Endodermal cell (in vitro differentiated cells): ENCODE measurements around the gene CLSTN2. TPM values are rescaled to one million over a fixed set of nuclear protein-coding genes. Genes with fewer than 3 reads are reported as not detected.

Experiments used
- DNase-seq: peaks from one replicate; pipeline ENCODE4 v3.0.0-alpha.2; 2017
- H3K27ac ChIP-seq: 2 replicates; pipeline ENCODE4 v1.5.1; 2013; ENCODE audit warnings: mild to moderate bottlenecking, low read depth, low read length, moderate library complexity
- H3K27me3 ChIP-seq: 2 replicates; pipeline ENCODE4 v1.6.1; 2013; ENCODE audit warnings: mild to moderate bottlenecking, low read length, moderate library complexity; ENCODE audit not compliant: insufficient read depth, control insufficient read depth, poor library complexity, severe bottlenecking
- H3K36me3 ChIP-seq: 2 replicates; pipeline ENCODE4 v1.7.0; 2013; ENCODE audit warnings: mild to moderate bottlenecking, low read length, moderate library complexity; ENCODE audit not compliant: control insufficient read depth, insufficient read depth
- H3K4me1 ChIP-seq: one replicate; pipeline ENCODE4 v1.7.0; 2013; ENCODE audit warnings: low read length; ENCODE audit not compliant: control insufficient read depth, insufficient read depth
- H3K4me3 ChIP-seq: 2 replicates; pipeline ENCODE4 v1.5.1; 2013; ENCODE audit warnings: mild to moderate bottlenecking, low read length, moderate library complexity
- H3K9ac ChIP-seq: 2 replicates; pipeline ENCODE4 v1.6.1; 2013; ENCODE audit warnings: mild to moderate bottlenecking, low read length, moderate library complexity; ENCODE audit not compliant: poor library complexity, severe bottlenecking; ENCODE audit errors: extremely low read depth
- H3K9me3 ChIP-seq: 2 replicates; pipeline ENCODE4 v1.6.1; 2013; ENCODE audit warnings: mild to moderate bottlenecking, low read length, moderate library complexity; ENCODE audit not compliant: control insufficient read depth
- H3K27ac Mint-ChIP-seq: 2 replicates; pipeline ENCODE4 v1.8.0; 2020; ENCODE audit warnings: mixed read lengths
- H3K27me3 Mint-ChIP-seq: 2 replicates; pipeline ENCODE4 v1.8.0; 2021; ENCODE audit warnings: mild to moderate bottlenecking, mixed read lengths; ENCODE audit not compliant: insufficient read depth
- H3K36me3 Mint-ChIP-seq: 2 replicates; pipeline ENCODE4 v1.8.0; 2020; ENCODE audit warnings: low read depth, mixed read lengths
- H3K4me1 Mint-ChIP-seq: 2 replicates; pipeline ENCODE4 v1.8.0; 2020; ENCODE audit warnings: mixed read lengths
- H3K4me3 Mint-ChIP-seq: 2 replicates; pipeline ENCODE4 v1.8.0; 2020; ENCODE audit warnings: mild to moderate bottlenecking, moderate library complexity, mixed read lengths
- H3K9me3 Mint-ChIP-seq: 2 replicates; pipeline ENCODE4 v1.8.0; 2020; ENCODE audit warnings: mild to moderate bottlenecking, mixed read lengths
- WGBS, 2 experiments: methylation state at CpG; one replicate each; pipeline versions ENCODE4 v1.1.5 to v1.1.7; 2013; ENCODE audit warnings: missing lambda C conversion rate in 2 of 2, mixed read lengths in 1 of 2; ENCODE audit not compliant: insufficient coverage in 1 of 2, insufficient read length in 1 of 2; 5-methylcytosine and 5-hydroxymethylcytosine counted together
- total RNA-seq, 2 donors: library from RNA; stranded (reverse); fragmentation: NEBNext Ultra II Directional in 1 of 2; extraction: Animal tissue kit (Norgen Biotek cat#: 25700) in 1 of 2; gene quantifications; 2 replicates in 1 of 2; 3 replicates in 1 of 2; pipeline ENCODE4 v1.2.1, GENCODE V29; 2021
- TF ChIP-seq, protein P1 (sequence below): fragments of 200-600 bp; sonication (generic); conservative IDR thresholded peaks from 2 replicates; pipeline ENCODE4 v1.5.0; 2021; ENCODE audit warnings: antibody characterized with exemption, mild to moderate bottlenecking

Gene CLSTN2
- total RNA-seq, 2 donors from 2014 or later = 0.13 to 0.42 TPM

DNA sequence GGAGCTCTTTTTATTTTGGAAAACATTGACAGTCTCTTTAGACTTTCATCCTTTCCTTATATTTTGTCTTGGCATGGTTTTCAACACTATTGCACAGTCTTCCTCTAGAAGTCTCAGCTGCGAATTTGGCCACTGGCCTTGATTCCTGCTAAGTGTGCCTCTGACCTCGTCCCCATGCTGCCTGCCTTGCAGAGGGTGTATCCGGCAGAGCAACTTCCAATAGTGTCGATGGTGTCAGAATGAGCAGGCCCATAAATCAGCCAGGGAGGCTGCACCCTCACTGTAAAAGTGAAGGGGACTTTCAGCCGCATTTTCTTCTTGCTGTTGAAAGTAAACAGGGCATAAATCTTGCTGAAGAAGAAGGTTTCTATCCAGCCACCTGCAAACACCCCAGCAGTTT, 406.2 kb downstream of the CLSTN2 start:
- WGBS, 2 experiments = 88 to 93% methylated on average over 5 of the region's 5 CpGs

DNA sequence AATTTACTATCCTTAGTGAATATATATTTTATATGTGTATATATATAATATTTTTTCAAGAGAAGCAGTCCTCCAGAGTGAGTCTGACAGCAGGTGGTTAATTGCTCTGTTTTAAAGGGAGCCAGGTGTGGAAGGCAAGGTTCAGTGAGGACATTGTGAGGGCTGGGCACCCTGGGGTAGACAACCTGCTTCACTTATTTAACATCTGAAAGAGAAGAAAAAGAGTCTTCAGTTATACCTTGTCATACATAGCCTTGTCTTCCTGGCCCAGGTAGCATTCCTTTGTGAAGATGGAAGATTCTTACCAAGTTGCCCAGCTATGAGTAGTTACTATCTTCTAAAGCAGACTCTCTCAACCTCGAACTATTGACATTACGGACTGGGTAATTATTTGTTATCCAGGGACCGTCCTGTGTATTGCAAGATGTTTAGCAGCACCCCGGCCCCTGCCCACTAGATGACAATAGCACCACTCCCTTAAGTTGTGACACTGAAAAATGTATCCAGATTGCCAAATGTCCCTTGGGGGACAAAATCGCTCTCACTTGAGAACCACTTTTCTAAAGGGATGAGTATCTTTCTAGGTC, 406.9 kb downstream of the CLSTN2 start:
- H3K4me3 Mint-ChIP-seq = no peak overlapping the region
- no peaks in the 10 kb centered on the region for H3K9me3 ChIP-seq
- DNase-seq = peak; percentile 79
- H3K9me3 Mint-ChIP-seq = no peaks in the 10 kb centered on the region
- TF ChIP-seq, protein P1, sequence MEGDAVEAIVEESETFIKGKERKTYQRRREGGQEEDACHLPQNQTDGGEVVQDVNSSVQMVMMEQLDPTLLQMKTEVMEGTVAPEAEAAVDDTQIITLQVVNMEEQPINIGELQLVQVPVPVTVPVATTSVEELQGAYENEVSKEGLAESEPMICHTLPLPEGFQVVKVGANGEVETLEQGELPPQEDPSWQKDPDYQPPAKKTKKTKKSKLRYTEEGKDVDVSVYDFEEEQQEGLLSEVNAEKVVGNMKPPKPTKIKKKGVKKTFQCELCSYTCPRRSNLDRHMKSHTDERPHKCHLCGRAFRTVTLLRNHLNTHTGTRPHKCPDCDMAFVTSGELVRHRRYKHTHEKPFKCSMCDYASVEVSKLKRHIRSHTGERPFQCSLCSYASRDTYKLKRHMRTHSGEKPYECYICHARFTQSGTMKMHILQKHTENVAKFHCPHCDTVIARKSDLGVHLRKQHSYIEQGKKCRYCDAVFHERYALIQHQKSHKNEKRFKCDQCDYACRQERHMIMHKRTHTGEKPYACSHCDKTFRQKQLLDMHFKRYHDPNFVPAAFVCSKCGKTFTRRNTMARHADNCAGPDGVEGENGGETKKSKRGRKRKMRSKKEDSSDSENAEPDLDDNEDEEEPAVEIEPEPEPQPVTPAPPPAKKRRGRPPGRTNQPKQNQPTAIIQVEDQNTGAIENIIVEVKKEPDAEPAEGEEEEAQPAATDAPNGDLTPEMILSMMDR = no peak
- H3K36me3 ChIP-seq = no peaks in the 10 kb centered on the region
- H3K27me3 Mint-ChIP-seq = peaks cover 18% of the 10 kb centered on the region
- no peaks in the 10 kb centered on the region for H3K36me3 Mint-ChIP-seq
- WGBS, 2 experiments = 85 to 87% methylated on average over 5 of the region's 5 CpGs
- peaks cover 25% of the 10 kb centered on the region for H3K4me1 Mint-ChIP-seq
- no peak overlapping the region for H3K27ac Mint-ChIP-seq
- H3K4me1 ChIP-seq = peaks cover 3% of the 10 kb centered on the region
- H3K9ac ChIP-seq = no peak overlapping the region
- no peak overlapping the region for H3K27ac ChIP-seq
- H3K4me3 ChIP-seq = no peak overlapping the region
- peaks cover 12% of the 10 kb centered on the region for H3K27me3 ChIP-seq

More for the DNA sequence above, 406.2 kb downstream of the CLSTN2 start:
- TF ChIP-seq, protein P1 = no peak
- Histone ChIP-seq H3K4me3 (no peak overlapping the region), H3K27me3 (peaks cover 7% of the 10 kb centered on the region), H3K4me1 (peaks cover 3% of the 10 kb centered on the region), H3K27ac (no peak overlapping the region), H3K9me3 (no peaks in the 10 kb centered on the region), H3K9ac (no peak overlapping the region), H3K36me3 (no peaks in the 10 kb centered on the region)
- H3K27me3 Mint-ChIP-seq = peaks cover 14% of the 10 kb centered on the region
- no peaks in the 10 kb centered on the region for H3K36me3 Mint-ChIP-seq
- no peak overlapping the region for H3K27ac Mint-ChIP-seq
- H3K4me1 Mint-ChIP-seq = peaks cover 25% of the 10 kb centered on the region
- H3K9me3 Mint-ChIP-seq = no peaks in the 10 kb centered on the region
- H3K4me3 Mint-ChIP-seq = no peak overlapping the region
- DNase-seq = no peak

DNA sequence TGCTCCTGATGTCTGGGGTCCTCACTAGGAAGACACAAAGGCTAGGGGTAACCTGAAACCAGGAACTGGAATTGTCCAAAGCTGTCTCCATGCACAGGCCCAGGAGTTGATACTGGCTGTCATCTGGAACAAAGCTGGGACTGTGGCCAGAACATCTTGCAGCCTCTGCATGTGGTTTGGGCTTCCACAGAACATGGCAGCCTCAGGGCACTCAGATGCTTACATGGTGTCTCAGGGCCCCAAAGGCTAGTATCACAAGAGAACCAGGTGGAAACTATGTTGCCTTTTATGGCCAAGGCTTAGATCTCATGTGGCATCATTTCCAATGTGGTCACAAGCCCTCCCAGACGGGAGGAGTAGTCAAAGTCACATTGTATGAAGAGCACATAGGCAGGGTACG, 407.7 kb downstream of the CLSTN2 start:
- Histone ChIP-seq H3K27me3 (peaks cover 12% of the 10 kb centered on the region), H3K4me3 (no peak overlapping the region), H3K9ac (no peak overlapping the region), H3K36me3 (no peaks in the 10 kb centered on the region), H3K9me3 (no peaks in the 10 kb centered on the region), H3K27ac (no peak overlapping the region), H3K4me1 (no peaks in the 10 kb centered on the region)
- TF ChIP-seq, protein P1 = no peak
- Mint-ChIP-seq H3K36me3 (no peaks in the 10 kb centered on the region), H3K9me3 (no peaks in the 10 kb centered on the region), H3K4me1 (peaks cover 25% of the 10 kb centered on the region), H3K27ac (no peak overlapping the region), H3K27me3 (peaks cover 18% of the 10 kb centered on the region), H3K4me3 (no peak overlapping the region)
- no peak for DNase-seq
- 71 to 87% methylated on average over 1 to 2 of the region's 2 CpGs for WGBS, 2 experiments
